Mucosa of rectum (tissue), 2 donors: ENCODE data around the gene FBXL15.

Source experiments
- H3K27ac ChIP-seq, 2 donors: one replicate each; pipeline ENCODE4 v1.7.0; 2013; ENCODE audit warnings: inconsistent platforms in 2 of 2, low read depth in 2 of 2, low read length in 2 of 2
- H3K27me3 ChIP-seq, 2 donors: one replicate each; pipeline ENCODE4 v1.7.0; 2013; ENCODE audit warnings: low read length in 2 of 2; ENCODE audit not compliant: control insufficient read depth in 2 of 2, insufficient read depth in 2 of 2
- H3K36me3 ChIP-seq, 2 donors: one replicate each; pipeline ENCODE4 v1.7.0; 2013; ENCODE audit warnings: low read length in 2 of 2; ENCODE audit not compliant: control insufficient read depth in 2 of 2, insufficient read depth in 2 of 2
- H3K4me1 ChIP-seq, 2 donors: one replicate each; pipeline ENCODE4 v1.7.0; 2013; ENCODE audit warnings: low read length in 2 of 2, mild to moderate bottlenecking in 1 of 2; ENCODE audit not compliant: control insufficient read depth in 2 of 2, insufficient read depth in 2 of 2
- H3K4me3 ChIP-seq, 2 donors: one replicate each; pipeline ENCODE4 v1.7.0; 2013; ENCODE audit warnings: low read length in 2 of 2
- H3K9ac ChIP-seq, 2 donors: one replicate each; pipeline ENCODE4 v1.7.0; 2013; ENCODE audit warnings: low read length in 2 of 2, low read depth in 1 of 2, mild to moderate bottlenecking in 1 of 2
- H3K9me3 ChIP-seq, 2 donors: one replicate each; pipeline ENCODE4 v1.7.0; 2013; ENCODE audit warnings: low read length in 2 of 2; ENCODE audit not compliant: control insufficient read depth in 2 of 2
- donor health status: healthy.
- donor health status: Normal muscosa, but diverticular disease.

The FBXL15 gene

DNA sequence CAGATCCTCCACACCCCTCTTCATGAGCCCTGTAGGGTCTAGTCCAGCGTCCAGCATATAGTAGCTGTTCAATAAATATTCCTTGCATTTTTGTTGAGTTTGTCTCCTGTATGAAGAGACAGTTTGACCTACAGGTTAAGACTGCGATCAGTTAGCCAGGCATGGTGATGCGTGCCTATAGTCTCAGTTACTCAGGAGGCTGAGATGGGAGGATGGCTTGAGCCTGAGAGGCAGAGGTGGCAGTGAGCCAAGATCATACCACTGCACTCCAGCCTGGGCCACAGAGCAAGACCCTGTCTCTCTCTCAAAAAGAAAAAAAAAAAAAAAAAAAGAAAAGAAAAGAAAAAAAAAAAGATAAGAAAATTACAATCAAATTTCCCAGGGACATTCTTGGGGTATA, 16.9 kb downstream of the FBXL15 start:
- H3K9me3 ChIP-seq: no peaks in the 10 kb centered on the region
- peaks cover 0 to 3% of the 10 kb centered on the region in 2 donors for H3K27me3 ChIP-seq
- H3K9ac ChIP-seq: no peak overlapping the region
- peaks cover 0 to 6% of the 10 kb centered on the region in 2 donors for H3K4me1 ChIP-seq
- H3K36me3 ChIP-seq: no peaks in the 10 kb centered on the region
- no peak overlapping the region for H3K27ac ChIP-seq
- H3K4me3 ChIP-seq: no peak overlapping the region

DNA sequence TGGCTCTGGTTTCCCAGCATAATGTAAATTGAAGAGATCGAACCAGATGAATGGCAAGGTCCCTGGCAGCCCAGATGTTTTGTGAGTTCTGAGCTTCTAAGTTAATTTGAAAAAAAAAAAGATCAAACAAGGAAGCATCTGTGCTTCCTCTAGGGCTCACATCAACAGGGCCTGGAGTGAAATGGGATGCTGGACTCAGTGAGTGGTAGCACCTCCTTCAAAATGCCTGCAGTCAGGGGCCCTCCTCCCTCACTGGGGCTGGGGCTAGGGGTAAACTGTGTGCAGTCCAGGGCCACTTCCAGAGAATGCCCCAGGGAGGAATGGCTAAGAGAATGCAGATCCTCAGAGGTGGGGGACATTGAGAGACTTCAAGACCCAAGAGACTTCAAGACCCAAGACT, 17.7 kb downstream of the FBXL15 start:
- Histone ChIP-seq H3K36me3 (no peaks in the 10 kb centered on the region), H3K4me3 (no peak overlapping the region), H3K27me3 (peaks cover 0 to 3% of the 10 kb centered on the region in 2 donors), H3K9ac (no peak overlapping the region), H3K9me3 (no peaks in the 10 kb centered on the region), H3K27ac (no peak overlapping the region), H3K4me1 (peaks cover 0 to 6% of the 10 kb centered on the region in 2 donors)

DNA sequence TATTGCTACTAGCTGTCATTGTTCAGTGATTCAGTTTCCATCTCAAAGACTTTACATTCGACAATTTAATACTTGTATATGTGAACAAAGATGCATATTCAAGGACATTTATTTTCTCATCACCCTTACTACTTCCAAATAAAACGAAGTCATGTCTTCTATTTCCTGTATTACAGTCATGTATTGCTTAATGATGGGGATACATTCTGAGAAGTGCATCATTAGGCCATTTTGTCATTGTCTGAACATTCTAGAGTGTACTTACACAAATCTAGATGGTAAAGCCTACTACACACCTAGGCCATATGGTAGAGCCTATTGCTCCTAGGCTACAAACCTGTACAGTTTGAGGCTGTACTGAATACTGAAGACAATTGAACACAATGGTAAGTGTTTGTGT, 24.2 kb downstream of the FBXL15 start:
- H3K9ac ChIP-seq: no peak overlapping the region
- no peaks in the 10 kb centered on the region for H3K36me3 ChIP-seq
- no peak overlapping the region for H3K4me3 ChIP-seq
- H3K9me3 ChIP-seq: no peaks in the 10 kb centered on the region
- no peak overlapping the region for H3K27ac ChIP-seq
- no peaks in the 10 kb centered on the region for H3K27me3 ChIP-seq
- H3K4me1 ChIP-seq: no peaks in the 10 kb centered on the region

DNA sequence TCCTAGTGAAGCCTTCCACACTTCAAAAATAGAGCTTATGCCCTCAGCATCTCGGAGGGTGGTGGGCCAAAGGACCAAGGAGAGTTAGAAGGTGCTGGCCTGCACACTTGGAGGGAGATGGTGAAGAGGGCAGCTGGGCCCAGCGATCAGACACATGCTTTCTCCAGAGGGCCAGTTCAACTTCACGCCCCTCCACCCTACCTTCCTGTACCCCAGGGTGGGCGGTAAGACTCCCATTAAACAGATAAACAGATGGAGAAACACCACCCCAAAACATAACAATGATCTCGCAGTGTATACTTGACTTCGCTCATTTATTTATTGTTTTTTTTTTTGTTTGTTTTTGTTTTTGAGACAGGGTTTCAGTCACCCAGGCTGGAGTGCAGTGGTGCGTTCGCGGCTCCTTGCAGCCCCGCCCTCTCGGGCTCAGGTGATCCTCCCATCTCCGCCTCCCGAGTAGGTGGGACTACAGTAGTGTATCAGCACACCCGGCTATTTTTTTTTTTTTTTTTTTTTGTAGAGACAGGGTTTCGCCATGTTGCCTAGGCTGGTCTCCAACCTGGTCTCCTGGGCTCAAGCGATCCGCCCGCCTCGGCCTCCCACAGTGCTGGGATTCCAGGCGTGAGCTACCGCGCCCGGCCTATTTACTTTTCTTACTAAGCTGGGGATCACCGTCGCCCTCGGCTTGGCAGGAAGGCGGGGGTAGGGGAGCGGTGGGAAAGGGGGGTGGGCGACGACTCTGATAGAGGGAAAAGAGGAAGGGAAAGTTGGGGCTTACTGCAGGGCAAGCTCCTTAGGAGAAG, 28.9 kb downstream of the FBXL15 start:
- no peaks in the 10 kb centered on the region for H3K36me3 ChIP-seq
- H3K9ac ChIP-seq: peak overlapping the region; percentile 79 to 91
- H3K27ac ChIP-seq: peak overlapping the region; percentile 88 to 91
- peaks cover 12 to 14% of the 10 kb centered on the region in 2 donors for H3K4me1 ChIP-seq
- no peaks in the 10 kb centered on the region for H3K9me3 ChIP-seq
- no peaks in the 10 kb centered on the region for H3K27me3 ChIP-seq
- peak overlapping the region; percentile 96 to 98 for H3K4me3 ChIP-seq

DNA sequence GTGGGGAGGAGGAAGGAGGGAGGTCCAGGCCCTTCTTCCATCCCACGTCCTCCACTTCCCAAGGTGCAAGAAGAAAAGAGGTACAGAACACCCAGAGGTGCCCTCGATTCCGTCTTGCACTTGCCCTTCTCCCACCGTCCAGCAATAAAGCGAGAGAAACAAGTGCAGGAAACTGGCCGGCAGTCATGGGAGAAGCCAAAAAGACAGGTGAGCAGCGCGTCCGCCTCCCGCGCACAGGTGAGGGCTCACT, 29.4 kb downstream of the FBXL15 start:
- Histone ChIP-seq H3K27ac (peak overlapping the region; percentile 88 to 91), H3K9me3 (no peaks in the 10 kb centered on the region), H3K9ac (peak overlapping the region; percentile 79 to 91), H3K27me3 (no peaks in the 10 kb centered on the region), H3K4me3 (peak overlapping the region; percentile 96 to 98), H3K4me1 (peaks cover 12 to 14% of the 10 kb centered on the region in 2 donors), H3K36me3 (no peaks in the 10 kb centered on the region)

DNA sequence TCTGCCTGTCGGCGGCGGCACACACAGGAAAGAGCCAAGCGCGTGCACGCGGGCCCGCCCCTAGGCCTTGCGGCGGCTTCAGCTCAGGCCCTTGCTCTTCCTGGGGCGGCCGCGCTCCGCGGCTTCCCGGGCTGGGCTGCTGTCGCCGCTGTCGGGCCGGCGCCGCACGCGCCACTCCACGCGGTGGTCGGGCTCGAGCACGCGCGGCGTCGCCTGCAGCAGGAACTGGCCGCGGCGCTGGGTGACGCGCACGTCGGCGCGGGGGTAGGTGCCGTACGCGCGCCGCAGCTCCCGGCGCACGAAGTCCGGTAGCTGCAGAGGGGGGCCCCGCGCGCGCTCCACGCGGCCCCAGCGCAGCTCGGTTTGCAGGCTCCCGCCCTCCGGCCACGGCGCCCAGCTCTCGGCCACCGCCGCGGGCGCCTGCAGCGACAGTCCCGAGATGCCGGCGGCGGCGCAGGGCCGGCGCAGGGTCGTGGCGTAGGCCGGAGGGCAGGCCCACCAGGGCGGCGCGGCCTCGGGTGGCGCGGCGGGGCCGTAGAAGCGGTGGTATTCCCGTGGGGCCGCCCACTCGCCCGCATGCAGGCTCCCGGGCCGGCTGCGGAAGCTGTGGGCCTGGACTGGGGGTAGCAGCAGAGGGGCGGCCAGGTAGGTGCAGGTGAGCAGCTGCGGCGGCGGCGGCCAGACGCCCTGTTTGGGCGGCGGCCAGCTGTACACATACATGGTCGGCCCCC, 29.9 kb downstream of the FBXL15 start:
- H3K27ac ChIP-seq: peak overlapping the region; percentile 88 to 91
- peak overlapping the region; percentile 96 to 98 for H3K4me3 ChIP-seq

DNA sequence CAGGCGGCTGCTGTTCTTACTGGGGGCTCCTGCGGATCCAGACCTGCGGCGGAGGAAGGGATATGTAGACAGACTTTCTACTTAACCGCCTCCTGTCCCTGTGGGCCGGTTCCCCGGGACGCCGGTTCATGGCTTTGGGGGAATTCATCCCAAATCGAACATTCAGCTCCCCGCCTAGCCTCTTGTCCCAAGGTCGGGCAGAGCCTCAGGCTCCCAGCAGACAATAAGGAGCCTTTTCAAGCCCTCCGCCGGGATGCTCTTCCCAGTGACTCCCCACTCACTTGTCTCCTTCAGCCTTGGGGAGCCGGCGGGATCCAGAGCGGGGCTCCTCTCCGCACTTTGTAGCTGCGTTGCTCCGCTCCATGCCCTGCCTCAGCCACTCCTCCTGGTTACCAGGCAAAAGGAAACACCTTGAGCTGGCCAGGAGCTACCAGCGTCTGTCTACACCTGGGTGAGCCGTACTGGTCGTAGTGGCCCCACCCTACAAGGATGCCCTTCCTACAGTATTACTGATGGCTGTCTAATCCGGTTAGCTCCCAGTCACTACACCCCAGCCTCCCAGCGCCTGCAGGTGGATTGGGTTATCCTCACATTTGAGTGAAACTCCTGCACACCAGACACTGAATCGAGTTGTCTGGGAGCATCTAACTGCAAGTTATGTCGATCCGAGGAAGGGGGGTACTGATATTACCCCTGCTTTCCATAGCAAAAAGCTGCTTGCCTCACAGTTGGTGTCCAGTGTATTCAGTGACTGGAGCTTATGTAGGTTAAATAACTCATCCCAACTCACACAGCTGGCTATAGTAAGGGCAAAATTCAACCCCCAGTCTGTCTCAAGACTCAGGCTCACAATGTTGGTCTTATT, 30.7 kb downstream of the FBXL15 start, which contains the start of gene C10orf95:
Gene C10orf95, minus strand, starts transcription at position 439 of the 865 bp plus-strand sequence. CDS start 450 bp downstream, outside the sequence.
- Histone ChIP-seq H3K9me3 (no peaks in the 10 kb centered on the region), H3K9ac (peak within 1 kb of the TSS; percentile 79 to 81), H3K27ac (peak within 1 kb of the TSS; percentile 88 to 91), H3K27me3 (no peaks in the 10 kb centered on the region), H3K4me1 (peaks cover 12 to 14% of the 10 kb centered on the region in 2 donors), H3K36me3 (peaks cover 0 to 8% of the 10 kb centered on the region in 2 donors), H3K4me3 (peak within 1 kb of the TSS; percentile 96 to 98)

More for the DNA sequence above, 29.9 kb downstream of the FBXL15 start:
- no peaks in the 10 kb centered on the region for H3K9me3 ChIP-seq
- H3K36me3 ChIP-seq: no peaks in the 10 kb centered on the region
- no peaks in the 10 kb centered on the region for H3K27me3 ChIP-seq
- H3K9ac ChIP-seq: peak overlapping the region; percentile 79 to 91
- peaks cover 12 to 14% of the 10 kb centered on the region in 2 donors for H3K4me1 ChIP-seq

DNA sequence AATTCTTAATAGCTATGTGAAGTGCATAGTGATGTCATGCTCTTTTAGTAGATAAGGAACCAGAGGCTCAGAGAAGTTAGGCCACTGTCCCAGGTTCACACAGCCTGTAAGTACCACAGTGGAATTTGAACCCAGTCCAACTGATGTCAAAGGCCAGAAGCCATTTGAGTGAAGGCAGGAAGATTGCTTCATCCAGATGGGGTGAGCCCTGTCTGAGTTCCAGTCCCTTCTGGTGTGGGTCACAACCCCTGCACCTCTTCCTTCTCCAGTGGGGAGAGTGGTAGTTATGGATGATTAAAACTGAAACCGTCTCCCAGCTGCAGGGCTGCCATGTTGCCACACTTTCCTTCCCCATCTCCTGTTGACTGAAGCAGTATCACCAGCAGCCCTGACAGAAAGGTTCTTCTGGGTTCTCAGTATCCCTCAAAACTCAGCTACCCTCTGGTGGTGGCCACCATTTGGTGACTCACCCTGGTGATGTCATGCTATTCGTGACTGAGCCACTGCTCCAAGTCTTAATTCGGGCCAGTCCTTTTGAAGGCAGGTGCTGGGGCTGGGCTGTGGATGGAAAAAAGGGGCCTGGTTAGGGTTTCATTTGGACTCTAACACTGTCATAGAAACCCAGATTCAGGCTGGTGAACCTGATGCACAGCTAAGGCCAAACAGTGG, 32.2 kb downstream of the FBXL15 start:
- H3K36me3 ChIP-seq: peaks cover 0 to 8% of the 10 kb centered on the region in 2 donors
- H3K9ac ChIP-seq: peak overlapping the region in 1 of 2 donors; percentile 9
- H3K4me3 ChIP-seq: no peak overlapping the region
- no peaks in the 10 kb centered on the region for H3K9me3 ChIP-seq
- H3K27me3 ChIP-seq: no peaks in the 10 kb centered on the region
- peaks cover 12 to 14% of the 10 kb centered on the region in 2 donors for H3K4me1 ChIP-seq
- H3K27ac ChIP-seq: peak overlapping the region; percentile 12 to 23

DNA sequence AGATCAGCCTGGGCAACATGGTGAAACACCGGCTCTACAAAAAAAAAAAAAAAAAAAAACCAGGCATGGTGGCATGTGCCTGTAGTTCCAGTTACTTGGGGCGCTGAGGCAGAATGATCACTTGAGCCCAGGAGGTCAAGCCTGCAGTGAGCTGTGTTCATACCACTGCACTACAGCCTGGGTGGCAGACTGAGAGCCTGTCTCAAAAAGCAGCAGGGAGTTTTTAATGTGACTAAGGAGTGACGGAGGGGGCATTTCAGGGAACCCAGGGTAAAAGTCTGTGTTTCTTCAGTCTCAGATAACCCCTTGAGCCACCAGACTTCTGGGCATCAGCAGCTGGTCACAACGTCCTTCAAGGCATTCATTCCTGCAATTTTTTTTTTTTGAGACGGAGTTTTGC, 32.9 kb downstream of the FBXL15 start:
- no peak overlapping the region for H3K4me3 ChIP-seq
- H3K9ac ChIP-seq: no peak overlapping the region
- H3K27ac ChIP-seq: peak overlapping the region; percentile 12 to 23
- H3K4me1 ChIP-seq: peaks cover 12 to 14% of the 10 kb centered on the region in 2 donors
- H3K9me3 ChIP-seq: no peaks in the 10 kb centered on the region
- H3K27me3 ChIP-seq: no peaks in the 10 kb centered on the region
- peaks cover 0 to 8% of the 10 kb centered on the region in 2 donors for H3K36me3 ChIP-seq
